HEK293 (cell line): ENCODE results near the gene CABLES2.
A peak's percentile ranks its signal among the peaks of the same experiment; 100 is the strongest.

ENCODE experiments used
- CTCF ChIA-PET: fragments of 350-600 bp; formaldehyde crosslinking; extraction: SDS; loops from one replicate; lab custom pipeline; 2021; ENCODE audit warnings: antibody characterized with exemption; lab: Yijun Ruan, JAX
- POLR2A ChIA-PET: fragments of 300-600 bp; formaldehyde crosslinking; extraction: SDS; loops from one replicate; lab custom pipeline; 2020; ENCODE audit warnings: antibody characterized with exemption, inconsistent platforms; lab: Yijun Ruan, JAX
- H3K27ac ChIP-seq: fragments of 200-500 bp; sonication (Bioruptor generic); 2 replicates; pipeline ENCODE4 v1.5.1; 2014; ENCODE audit warnings: low read depth, low read length, control low read depth, inconsistent platforms; ENCODE audit errors: extremely low read depth
- H3K36me3 ChIP-seq, 2 experiments: fragments of 200-500 bp in 1 of 2; sonication (Bioruptor generic) in 1 of 2; 1 replicate in 1 of 2; 2 replicates in 1 of 2; pipeline ENCODE4 v1.5.1; 2014 to 2017; ENCODE audit warnings: inconsistent platforms in 2 of 2, low read length in 2 of 2; ENCODE audit not compliant: control insufficient read depth in 2 of 2, insufficient read depth in 1 of 2
- H3K4me1 ChIP-seq: fragments of 200-500 bp; sonication (Bioruptor generic); 2 replicates; pipeline ENCODE4 v1.5.1; 2014; ENCODE audit warnings: mild to moderate bottlenecking, low read length, inconsistent platforms; ENCODE audit not compliant: control insufficient read depth, insufficient read depth
- H3K4me3 ChIP-seq: 2 replicates; pipeline ENCODE4 v1.5.1; 2011; ENCODE audit warnings: low read depth, mild to moderate bottlenecking, control low read depth, low read length, moderate library complexity
- H3K9me3 ChIP-seq: fragments of 200-500 bp; sonication (Bioruptor generic); 2 replicates; pipeline ENCODE4 v1.5.1; 2014; ENCODE audit warnings: low read depth, low read length, inconsistent platforms; ENCODE audit not compliant: control insufficient read depth, insufficient read depth
- BCL11A ChIP-seq: fragments of 450-650 bp; formaldehyde crosslinking; IDR thresholded peaks from 2 replicates; pipeline ENCODE4 v1.5.1; 2016; ENCODE audit warnings: low read depth, missing biosample characterization, missing genetic modification characterization
- EGR2 ChIP-seq: fragments of 450-650 bp; formaldehyde crosslinking; IDR thresholded peaks from 2 replicates; pipeline ENCODE4 v1.5.1; 2016; ENCODE audit warnings: low read depth, missing biosample characterization, missing genetic modification characterization
- ELK4 ChIP-seq: IDR thresholded peaks from 2 replicates; pipeline ENCODE4 v1.6.1; 2011; ENCODE audit warnings: mild to moderate bottlenecking, low read depth, low read length, borderline replicate concordance
- HIC1 ChIP-seq: fragments of 450-650 bp; formaldehyde crosslinking; IDR thresholded peaks from 2 replicates; pipeline ENCODE4 v1.5.1; 2016; ENCODE audit warnings: missing biosample characterization, missing genetic modification characterization
- IKZF3 ChIP-seq: fragments of 450-650 bp; IDR thresholded peaks from 2 replicates; pipeline ENCODE4 v1.5.0; 2018; ENCODE audit warnings: missing biosample characterization, mild to moderate bottlenecking, missing genetic modification characterization, moderate library complexity
- KLF17 ChIP-seq: fragments of 450-650 bp; formaldehyde crosslinking; IDR thresholded peaks from 2 replicates; pipeline ENCODE4 v1.5.1; 2016; ENCODE audit warnings: missing biosample characterization, missing genetic modification characterization
- SALL2 ChIP-seq: fragments of 450-650 bp; formaldehyde crosslinking; IDR thresholded peaks from 2 replicates; pipeline ENCODE4 v1.5.0; 2017; ENCODE audit warnings: missing biosample characterization, mild to moderate bottlenecking, missing genetic modification characterization, borderline replicate concordance
- ZFHX2 ChIP-seq: fragments of 450-650 bp; formaldehyde crosslinking; conservative IDR thresholded peaks from 2 replicates; pipeline ENCODE4 v1.5.1; 2016; ENCODE audit warnings: missing biosample characterization, missing genetic modification characterization
- ZFP37 ChIP-seq: fragments of 450-650 bp; formaldehyde crosslinking; IDR thresholded peaks from 2 replicates; pipeline ENCODE4 v1.5.1; 2016; ENCODE audit warnings: missing biosample characterization, missing genetic modification characterization
- ZNF10 ChIP-seq: fragments of 450-650 bp; formaldehyde crosslinking; IDR thresholded peaks from 2 replicates; pipeline ENCODE4 v1.5.1; 2017; ENCODE audit warnings: missing biosample characterization, missing genetic modification characterization
- ZNF132 ChIP-seq: fragments of 450-650 bp; formaldehyde crosslinking; IDR thresholded peaks from 2 replicates; pipeline ENCODE4 v1.5.1; 2017; ENCODE audit warnings: missing biosample characterization, missing genetic modification characterization, borderline replicate concordance
- ZNF184 ChIP-seq: fragments of 450-650 bp; IDR thresholded peaks from 2 replicates; pipeline ENCODE4 v1.5.1; 2018; ENCODE audit warnings: missing biosample characterization, mild to moderate bottlenecking, missing genetic modification characterization
- ZNF221 ChIP-seq: fragments of 450-650 bp; formaldehyde crosslinking; IDR thresholded peaks from 2 replicates; pipeline ENCODE4 v1.5.1; 2017; ENCODE audit warnings: missing biosample characterization, missing genetic modification characterization, borderline replicate concordance
- ZNF248 ChIP-seq: fragments of 450-650 bp; formaldehyde crosslinking; IDR thresholded peaks from 2 replicates; pipeline ENCODE4 v1.5.1; 2017; ENCODE audit warnings: missing biosample characterization, missing genetic modification characterization
- ZNF280C ChIP-seq: fragments of 450-650 bp; formaldehyde crosslinking; IDR thresholded peaks from 2 replicates; pipeline ENCODE4 v1.5.1; 2016; ENCODE audit warnings: missing biosample characterization, missing genetic modification characterization
- ZNF324 ChIP-seq: fragments of 450-650 bp; formaldehyde crosslinking; IDR thresholded peaks from 2 replicates; pipeline ENCODE4 v1.5.1; 2016; ENCODE audit warnings: missing biosample characterization, missing genetic modification characterization
- ZNF362 ChIP-seq: fragments of 450-650 bp; formaldehyde crosslinking; IDR thresholded peaks from 2 replicates; pipeline ENCODE4 v1.5.1; 2016; ENCODE audit warnings: missing biosample characterization, missing genetic modification characterization
- ZNF37A ChIP-seq: fragments of 450-650 bp; IDR thresholded peaks from 2 replicates; pipeline ENCODE4 v1.5.1; 2018; ENCODE audit warnings: missing biosample characterization, missing genetic modification characterization
- ZNF433 ChIP-seq: fragments of 450-650 bp; formaldehyde crosslinking; IDR thresholded peaks from 2 replicates; pipeline ENCODE4 v1.5.1; 2016; ENCODE audit warnings: missing biosample characterization, missing genetic modification characterization, low read depth
- ZNF521 ChIP-seq: fragments of 450-650 bp; formaldehyde crosslinking; IDR thresholded peaks from 2 replicates; pipeline ENCODE4 v1.5.1; 2017; ENCODE audit warnings: missing biosample characterization, mild to moderate bottlenecking, missing genetic modification characterization
- ZNF529 ChIP-seq: fragments of 450-650 bp; formaldehyde crosslinking; IDR thresholded peaks from 2 replicates; pipeline ENCODE4 v1.5.1; 2017; ENCODE audit warnings: missing genetic modification characterization, missing biosample characterization; ENCODE audit not compliant: insufficient replicate concordance
- ZNF560 ChIP-seq: fragments of 450-650 bp; formaldehyde crosslinking; IDR thresholded peaks from 2 replicates; pipeline ENCODE4 v1.5.1; 2017; ENCODE audit warnings: missing biosample characterization, missing genetic modification characterization, borderline replicate concordance
- ZNF707 ChIP-seq: fragments of 450-650 bp; formaldehyde crosslinking; IDR thresholded peaks from 2 replicates; pipeline ENCODE4 v1.5.1; 2016; ENCODE audit warnings: missing biosample characterization, missing genetic modification characterization

The CABLES2 gene

GRCh38 chr20:62400541-62400940, 6.5 kb downstream of the CABLES2 start (continued):
- no peak for TF ChIP-seq ZNF433
- TF ChIP-seq ZNF521 (tag by site-specific recombination): no peak

GRCh38 chr20:62400021-62400420, 7.1 kb downstream of the CABLES2 start:
- Histone ChIP-seq H3K27ac (no peak overlapping the region), H3K4me1 (no peaks in the 10 kb centered on the region), H3K9me3 (no peaks in the 10 kb centered on the region), H3K4me3 (no peak overlapping the region), H3K36me3 (peaks cover 0 to 46% of the 10 kb centered on the region in 2 experiments; a peak in 2 of 3 replicates)
- ChIA-PET POLR2A (interaction anchor here (1.3 kb wide), 1 partner anchor 9 kb away, joined by 6 read pairs; no protein-coding TSS in a partner anchor), CTCF (interaction anchor here (0.6 to 2.4 kb wide), 3 partner anchors 10 to 99 kb away, joined by 3 to 11 read pairs (median 4); no protein-coding TSS in a partner anchor)
- no peak for TF ChIP-seq ZNF529 (tag by site-specific recombination)
- peak; percentile 15; the same call in 1 of the 2 replicates for TF ChIP-seq ZFHX2 (tag by site-specific recombination)
- TF ChIP-seq EGR2 (tag by site-specific recombination): 0 out of 2 replicates have a peak, but pooled peaks have one; percentile 18

- POLR2A ChIA-PET: no interaction called here
- Histone ChIP-seq H3K9me3 (no peaks in the 10 kb centered on the region), H3K4me1 (no peaks in the 10 kb centered on the region), H3K27ac (no peak overlapping the region), H3K36me3 (peaks cover 0 to 46% of the 10 kb centered on the region in 2 experiments; a peak in 2 of 3 replicates), H3K4me3 (no peak overlapping the region)
- CTCF ChIA-PET: no interaction called here
- no peak for TF ChIP-seq ZNF560
- TF ChIP-seq SALL2: 0 out of 2 replicates have a peak, but pooled peaks have one; percentile 16
- TF ChIP-seq ZNF184 (tag by site-specific recombination): no peak
- no peak for TF ChIP-seq ZNF362 (tag by site-specific recombination)
- TF ChIP-seq ZNF248 (tag by site-specific recombination): peak; percentile 40
- no peak for TF ChIP-seq IKZF3 (tag by site-specific recombination)
- TF ChIP-seq ZNF221 (tag by site-specific recombination): no peak
- TF ChIP-seq ZNF280C (tag by site-specific recombination): no peak
- TF ChIP-seq ZNF37A (tag by site-specific recombination): no peak
- TF ChIP-seq ELK4: no peak
- no peak; the same call in 1 of the 2 replicates for TF ChIP-seq ZNF10
- TF ChIP-seq ZNF132 (tag by site-specific recombination): no peak
- TF ChIP-seq HIC1 (tag by site-specific recombination): 0 out of 2 replicates have a peak, but pooled peaks have one; percentile 38
- no peak for TF ChIP-seq ZNF324 (tag by site-specific recombination)
- TF ChIP-seq ZNF521 (tag by site-specific recombination): no peak
- TF ChIP-seq KLF17 (tag by site-specific recombination): no peak
- TF ChIP-seq ZFP37: no peak
- TF ChIP-seq ZNF707 (tag by site-specific recombination): no peak
- TF ChIP-seq BCL11A (tag by site-specific recombination): no peak
These were observed 8.8 kb downstream of the CABLES2 start for GRCh38 chr20:62398120-62398821.
